NB4 (cell line): ENCODE measurements around the gene STARD13.

ENCODE experiments used
- MYC ChIP-seq: IDR thresholded peaks from 2 replicates; pipeline ENCODE4 v1.6.1; 2011; ENCODE audit warnings: low read depth, low read length
- POLR2A ChIP-seq: IDR thresholded peaks from 2 replicates; pipeline ENCODE4 v1.6.1; 2011; ENCODE audit warnings: mild to moderate bottlenecking; ENCODE audit not compliant: insufficient read length; ENCODE audit errors: extremely low read depth
- TF ChIP-seq, protein P1 (sequence below): IDR thresholded peaks from one replicate; pipeline ENCODE4 v1.5.1; 2012; ENCODE audit warnings: low read depth, low read length
- TF ChIP-seq, protein P2 (sequence below): IDR thresholded peaks from 2 replicates; pipeline ENCODE4 v1.6.1; 2011; ENCODE audit warnings: low read depth, low read length

DNA sequence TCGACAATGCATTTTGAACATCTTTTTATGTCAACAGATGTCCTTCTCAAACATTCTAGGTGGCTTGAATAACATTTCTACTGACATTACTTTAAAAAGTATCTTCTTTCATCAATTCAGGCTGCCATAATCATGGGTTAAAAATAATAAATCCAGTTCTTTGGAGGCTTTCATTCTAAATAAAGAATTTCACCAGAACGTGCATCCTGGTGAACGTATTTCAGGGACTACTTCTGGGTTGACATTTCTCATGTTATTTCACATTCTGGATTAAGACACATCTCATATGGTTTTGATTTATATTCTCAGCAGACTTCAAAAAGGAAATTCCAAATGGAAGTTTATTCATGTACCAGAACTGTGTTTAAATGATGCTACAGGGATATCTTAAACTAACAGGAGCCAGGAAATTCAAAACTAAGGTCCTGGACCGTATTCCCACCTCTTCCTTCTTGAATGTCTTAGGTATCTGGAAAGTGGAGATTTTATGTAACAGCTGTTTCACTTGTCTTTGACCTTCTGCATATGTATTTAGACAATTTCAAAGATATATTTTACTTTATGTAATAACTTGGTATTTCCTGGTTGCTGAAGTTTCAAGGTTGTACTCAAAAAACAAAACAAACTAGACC, 107.2 kb downstream of the STARD13 start:
- TF ChIP-seq, protein P1, sequence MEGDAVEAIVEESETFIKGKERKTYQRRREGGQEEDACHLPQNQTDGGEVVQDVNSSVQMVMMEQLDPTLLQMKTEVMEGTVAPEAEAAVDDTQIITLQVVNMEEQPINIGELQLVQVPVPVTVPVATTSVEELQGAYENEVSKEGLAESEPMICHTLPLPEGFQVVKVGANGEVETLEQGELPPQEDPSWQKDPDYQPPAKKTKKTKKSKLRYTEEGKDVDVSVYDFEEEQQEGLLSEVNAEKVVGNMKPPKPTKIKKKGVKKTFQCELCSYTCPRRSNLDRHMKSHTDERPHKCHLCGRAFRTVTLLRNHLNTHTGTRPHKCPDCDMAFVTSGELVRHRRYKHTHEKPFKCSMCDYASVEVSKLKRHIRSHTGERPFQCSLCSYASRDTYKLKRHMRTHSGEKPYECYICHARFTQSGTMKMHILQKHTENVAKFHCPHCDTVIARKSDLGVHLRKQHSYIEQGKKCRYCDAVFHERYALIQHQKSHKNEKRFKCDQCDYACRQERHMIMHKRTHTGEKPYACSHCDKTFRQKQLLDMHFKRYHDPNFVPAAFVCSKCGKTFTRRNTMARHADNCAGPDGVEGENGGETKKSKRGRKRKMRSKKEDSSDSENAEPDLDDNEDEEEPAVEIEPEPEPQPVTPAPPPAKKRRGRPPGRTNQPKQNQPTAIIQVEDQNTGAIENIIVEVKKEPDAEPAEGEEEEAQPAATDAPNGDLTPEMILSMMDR = no peak
- TF ChIP-seq POLR2A = no peak
- TF ChIP-seq, protein P2, sequence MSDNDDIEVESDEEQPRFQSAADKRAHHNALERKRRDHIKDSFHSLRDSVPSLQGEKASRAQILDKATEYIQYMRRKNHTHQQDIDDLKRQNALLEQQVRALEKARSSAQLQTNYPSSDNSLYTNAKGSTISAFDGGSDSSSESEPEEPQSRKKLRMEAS = no peak
- TF ChIP-seq MYC = no peak
